Measurements from ENCODE around the gene PEX14. TPM values are rescaled to one million over a fixed set of nuclear protein-coding genes. Genes with fewer than 3 reads are reported as not detected.

PEX14 gene
- total RNA-seq, 1 experiment from 2014 or later = 36.0 TPM

DNA sequence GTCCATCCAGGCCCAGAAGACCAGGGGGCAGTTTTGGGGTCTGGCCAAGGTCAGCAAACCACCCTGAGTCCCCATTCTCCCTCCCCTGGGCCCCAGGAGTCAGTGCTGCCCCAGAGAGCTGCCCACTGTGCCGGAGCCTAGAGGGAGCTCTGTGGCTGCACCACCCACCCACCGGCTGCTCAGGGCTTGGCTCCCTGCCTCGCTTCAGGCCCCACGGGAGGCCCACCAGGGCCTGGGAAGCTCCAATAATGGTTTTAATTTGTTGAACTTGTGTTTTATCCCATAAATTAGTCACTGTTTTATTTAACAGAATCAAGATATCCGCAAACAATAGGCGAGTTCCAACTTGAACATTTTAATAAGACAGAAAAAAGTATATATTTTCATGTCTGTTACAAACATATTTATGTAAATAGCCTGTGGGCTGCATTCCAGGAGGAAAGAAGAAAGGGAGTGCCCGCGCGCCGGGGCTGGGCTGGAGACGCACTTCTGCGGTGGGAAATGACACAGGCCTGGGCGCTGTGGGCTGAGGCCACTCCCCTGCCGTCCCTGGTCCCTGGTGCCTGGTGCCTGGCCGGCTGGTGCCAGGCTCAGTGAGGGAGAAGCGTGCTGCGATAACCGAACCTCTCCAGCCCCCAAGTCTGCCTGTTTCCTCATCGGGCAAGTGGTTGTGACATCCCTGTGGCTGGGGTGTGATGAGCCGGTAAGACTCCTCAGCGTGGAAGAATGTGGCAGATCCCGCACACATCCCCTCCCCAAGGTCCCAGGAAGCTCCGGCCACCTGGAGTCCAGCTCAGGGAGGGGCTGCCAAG is 160.5 kb downstream of the PEX14 start:
- no TSS peak for BruUV-seq (replicated peaks)
- Histone ChIP-seq H3K27me3 (ENCODE audit: control insufficient read depth, insufficient read depth, low read length) (no peaks in the 10 kb centered on the region), H3K4me1 (ENCODE audit: control insufficient read depth, insufficient read depth, low read length) (peaks cover 9% of the 10 kb centered on the region), H3K4me3 (ENCODE audit: low read depth in 2 of 2, low read length in 2 of 2) (no peak overlapping the region), H3K36me3 (ENCODE audit: control insufficient read depth, insufficient read depth, low read length) (no peaks in the 10 kb centered on the region), H3K9me3 (ENCODE audit: control insufficient read depth, insufficient read depth, low read depth, low read length) (no peaks in the 10 kb centered on the region), H3K27ac (ENCODE audit: low read length) (no peak overlapping the region)
- TF ChIP-seq POLR2AphosphoS5 (IDR thresholded peaks at IDR 0.05; ENCODE audit: low read depth, low read length) (no peak), REST (IDR thresholded peaks at IDR 0.05; ENCODE audit: insufficient read depth in 1 of 2, low read depth in 2 of 2, low read length in 1 of 2) (no peak), SIN3A (IDR thresholded peaks at IDR 0.05; ENCODE audit: borderline replicate concordance, insufficient read depth, low read depth, low read length) (no peak), TCF7L2 (IDR thresholded peaks at IDR 0.05; ENCODE audit: low read depth, low read length) (no peak)
- TF ChIP-seq, protein P1, sequence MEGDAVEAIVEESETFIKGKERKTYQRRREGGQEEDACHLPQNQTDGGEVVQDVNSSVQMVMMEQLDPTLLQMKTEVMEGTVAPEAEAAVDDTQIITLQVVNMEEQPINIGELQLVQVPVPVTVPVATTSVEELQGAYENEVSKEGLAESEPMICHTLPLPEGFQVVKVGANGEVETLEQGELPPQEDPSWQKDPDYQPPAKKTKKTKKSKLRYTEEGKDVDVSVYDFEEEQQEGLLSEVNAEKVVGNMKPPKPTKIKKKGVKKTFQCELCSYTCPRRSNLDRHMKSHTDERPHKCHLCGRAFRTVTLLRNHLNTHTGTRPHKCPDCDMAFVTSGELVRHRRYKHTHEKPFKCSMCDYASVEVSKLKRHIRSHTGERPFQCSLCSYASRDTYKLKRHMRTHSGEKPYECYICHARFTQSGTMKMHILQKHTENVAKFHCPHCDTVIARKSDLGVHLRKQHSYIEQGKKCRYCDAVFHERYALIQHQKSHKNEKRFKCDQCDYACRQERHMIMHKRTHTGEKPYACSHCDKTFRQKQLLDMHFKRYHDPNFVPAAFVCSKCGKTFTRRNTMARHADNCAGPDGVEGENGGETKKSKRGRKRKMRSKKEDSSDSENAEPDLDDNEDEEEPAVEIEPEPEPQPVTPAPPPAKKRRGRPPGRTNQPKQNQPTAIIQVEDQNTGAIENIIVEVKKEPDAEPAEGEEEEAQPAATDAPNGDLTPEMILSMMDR (IDR thresholded peaks at IDR 0.05) = no peak
- in situ Hi-C loops (cut with HindIII; ENCODE audit: low pct_unique_long_range_greater_than_20kb, low sequenced_read_pairs) = no loop called here
- DNase-seq (ENCODE audit: low read depth, low spot score) = no peak
- ATAC-seq = peak; percentile 27; the same call in 1 of the 2 replicates
- ChIA-PET CTCF (no interaction called here), POLR2A (no interaction called here)
- intact Hi-C loops (cut with micrococcal nuclease; ENCODE audit: unreplicated experiment) = no loop called here

GRCh38 chr1:10635992-10636391 is 161.2 kb downstream of the PEX14 start:
- H3K4me1 ChIP-seq (ENCODE audit: control insufficient read depth, insufficient read depth, low read length) = peaks cover 11% of the 10 kb centered on the region
- no peak overlapping the region for H3K27ac ChIP-seq (ENCODE audit: low read length)
- ATAC-seq (0 out of 2 replicates have a peak, but pooled peaks have one; percentile 15), DNase-seq (ENCODE audit: low read depth, low spot score) (no peak)
- no TSS peak for BruUV-seq (replicated peaks)
- intact Hi-C loops (cut with micrococcal nuclease; ENCODE audit: unreplicated experiment) (no loop called here), in situ Hi-C loops (cut with HindIII; ENCODE audit: low pct_unique_long_range_greater_than_20kb, low sequenced_read_pairs) (no loop called here)
- CTCF ChIA-PET = no interaction called here
- POLR2A ChIA-PET = no interaction called here
- TF ChIP-seq, protein P1 (IDR thresholded peaks at IDR 0.05) = no peak
- TF ChIP-seq SIN3A (IDR thresholded peaks at IDR 0.05; ENCODE audit: borderline replicate concordance, insufficient read depth, low read depth, low read length) (no peak), POLR2AphosphoS5 (IDR thresholded peaks at IDR 0.05; ENCODE audit: low read depth, low read length) (no peak), TCF7L2 (IDR thresholded peaks at IDR 0.05; ENCODE audit: low read depth, low read length) (no peak), REST (IDR thresholded peaks at IDR 0.05; ENCODE audit: insufficient read depth in 1 of 2, low read depth in 2 of 2, low read length in 1 of 2) (no peak)
- H3K36me3 ChIP-seq (ENCODE audit: control insufficient read depth, insufficient read depth, low read length) = no peaks in the 10 kb centered on the region
- H3K27me3 ChIP-seq (ENCODE audit: control insufficient read depth, insufficient read depth, low read length) = no peaks in the 10 kb centered on the region
- no peak overlapping the region for H3K4me3 ChIP-seq (ENCODE audit: low read depth in 2 of 2, low read length in 2 of 2)
- no peaks in the 10 kb centered on the region for H3K9me3 ChIP-seq (ENCODE audit: control insufficient read depth, insufficient read depth, low read depth, low read length)

All from Panc1 (cell line).